HepG2 (cell line): ENCODE data around the gene IFNAR2. TPM values are rescaled to one million over a fixed set of nuclear protein-coding genes. Genes with fewer than 3 reads are reported as not detected.

Source experiments
- ATAC-seq: fragments of 200-7000 bp; cut with Tn5 transposase; 3 replicates; pipeline ENCODE4 v1.9.1; 2020; ENCODE audit warnings: mild to moderate bottlenecking, moderate library complexity
- BruUV-seq: library from RNA; stranded (reverse); fragments of 400-500 nt; replicated peaks from 2 replicates; lab custom pipeline; 2021; lab: Mats Ljungman, UMichigan
- CTCF ChIA-PET: fragments of 300-600 bp; formaldehyde crosslinking; extraction: SDS; loops from one replicate; lab custom pipeline; 2021; ENCODE audit warnings: low total read pairs, inconsistent platforms, low intra/inter-chr PET ratio; lab: Yijun Ruan, JAX
- POLR2A ChIA-PET: fragments of 350-600 bp; sonication (Branson Sonifier 250); formaldehyde crosslinking; loops from one replicate; lab custom pipeline; 2020; ENCODE audit warnings: antibody characterized with exemption, inconsistent platforms; lab: Yijun Ruan, JAX
- DNase-seq: peaks from one replicate; pipeline ENCODE4 v3.0.0-alpha.2; 2015; ENCODE audit warnings: low spot score
- FAIRE-seq: peaks from 3 replicates; lab custom pipeline; 2011; peaks lifted over from hg19 to GRCh38; lab: Jason Lieb, UNC
- H2AFZ ChIP-seq: one replicate; pipeline ENCODE4 v1.6.1; 2011; ENCODE audit warnings: low read length, inconsistent platforms
- H3K27ac ChIP-seq: fragments of 300-600 bp; 3 replicates; pipeline ENCODE4 v1.8.0; 2011; ENCODE audit warnings: mixed run types, mild to moderate bottlenecking, mixed read lengths, low read length, inconsistent platforms; ENCODE audit not compliant: insufficient read depth; ENCODE audit errors: extremely low read length
- H3K27me3 ChIP-seq, 2 experiments: fragments of 200-600 bp in 1 of 2; 2 replicates in 1 of 2; 3 replicates in 1 of 2; pipeline versions ENCODE4 v1.6.0 to v1.8.0; 2011; ENCODE audit warnings: low read length in 2 of 2, mild to moderate bottlenecking in 2 of 2, moderate library complexity in 2 of 2, inconsistent platforms in 1 of 2; ENCODE audit not compliant: insufficient read depth in 2 of 2, control insufficient read depth in 1 of 2
- H3K36me3 ChIP-seq, 2 experiments: fragments of 200-600 bp in 1 of 2; replicated peaks in 1 of 2; 2 replicates in 1 of 2; 3 replicates in 1 of 2; pipeline versions ENCODE4 v1.5.1 to v1.8.0; 2011; ENCODE audit warnings: low read length in 2 of 2, inconsistent platforms in 1 of 2; ENCODE audit not compliant: insufficient read depth in 2 of 2, control insufficient read depth in 1 of 2
- H3K4me1 ChIP-seq: 2 replicates; pipeline ENCODE4 v1.5.1; 2012; ENCODE audit warnings: low read length, inconsistent platforms; ENCODE audit not compliant: insufficient read depth
- H3K4me2 ChIP-seq: 2 replicates; pipeline ENCODE4 v1.6.0; 2011; ENCODE audit warnings: low read depth, low read length, inconsistent platforms
- H3K4me3 ChIP-seq, 3 experiments: fragments of 200-600 bp in 1 of 3; sonication (generic), shearing (Covaris generic) in 1 of 3; replicated peaks in 1 of 3; 2 replicates each; pipeline ENCODE4 v1.5.1; 2011 to 2016; ENCODE audit warnings: low read length in 3 of 3, inconsistent platforms in 2 of 3, low read depth in 2 of 3, mild to moderate bottlenecking in 2 of 3, control low read depth in 1 of 3, mixed read lengths in 1 of 3; ENCODE audit not compliant: insufficient read depth in 1 of 3
- H3K79me2 ChIP-seq: one replicate; pipeline ENCODE4 v1.6.1; 2011; ENCODE audit warnings: low read length, inconsistent platforms; ENCODE audit not compliant: insufficient read depth
- H3K9ac ChIP-seq: 2 replicates; pipeline ENCODE4 v1.6.0; 2011; ENCODE audit warnings: mild to moderate bottlenecking, low read depth, low read length, inconsistent platforms; ENCODE audit not compliant: insufficient read depth
- H3K9me3 ChIP-seq: 2 replicates; pipeline ENCODE4 v1.5.1; 2012; ENCODE audit warnings: mild to moderate bottlenecking, low read length
- H4K20me1 ChIP-seq: 2 replicates; pipeline ENCODE4 v1.6.0; 2011; ENCODE audit warnings: inconsistent platforms, mild to moderate bottlenecking, low read length, moderate library complexity; ENCODE audit not compliant: insufficient read depth
- RAD21 ChIP-seq: fragments of 450-650 bp; formaldehyde crosslinking; IDR thresholded peaks from 2 replicates; pipeline ENCODE4 v1.5.0; 2020; ENCODE audit warnings: mild to moderate bottlenecking
- SALL1 ChIP-seq: sonication (generic); formaldehyde crosslinking; IDR thresholded peaks from 2 replicates; pipeline ENCODE4 v1.8.0; 2022; ENCODE audit warnings: mild to moderate bottlenecking, missing genetic modification reagents
- SMC3 ChIP-seq: IDR thresholded peaks from 2 replicates; pipeline ENCODE4 v1.6.1; 2011; ENCODE audit warnings: low read length, improper control_type of control experiment
- STAG1 ChIP-seq: sonication (generic); formaldehyde crosslinking; IDR thresholded peaks from 2 replicates; pipeline ENCODE4 v1.4.0; 2020; ENCODE audit warnings: missing genetic modification reagents
- SUZ12 ChIP-seq: fragments of 150-350 bp; IDR thresholded peaks from 2 replicates; pipeline ENCODE4 v1.6.1; 2014; ENCODE audit warnings: low read depth, low read length
- XRCC5 ChIP-seq: fragments of 200-400 bp; formaldehyde crosslinking; optimal IDR thresholded peaks from 2 replicates; pipeline ENCODE3; 2017; ENCODE audit warnings: mild to moderate bottlenecking, low read length
- ZSCAN12 ChIP-seq: sonication (generic); formaldehyde crosslinking; IDR thresholded peaks from 2 replicates; pipeline ENCODE4 v1.9.0; 2021; ENCODE audit warnings: mild to moderate bottlenecking, missing genetic modification reagents
- WGBS: methylation state at CpG from one replicate; pipeline ENCODE4 v1.1.6; 2017; ENCODE audit warnings: low lambda C conversion rate; 5-methylcytosine and 5-hydroxymethylcytosine counted together
- in situ Hi-C: cut with HindIII; loops from 2 replicates; pipeline ENCODE4 v1.10.0; 2017; ENCODE audit warnings: low pct_unique_long_range_greater_than_20kb; ENCODE audit not compliant: extremely low pct_ligation_motif_present
- intact Hi-C: fragments of 100-400 bp; cut with micrococcal nuclease; formaldehyde crosslinking; loops from one replicate; pipeline ENCODE4 v1.10.0; 2022; ENCODE audit not compliant: unreplicated experiment
- polyA plus RNA-seq, 8 experiments: library from polyadenylated mRNA; depleted of rRNA in 3 of 8; stranded (reverse) in 7 of 8; unstranded in 1 of 8; fragments of >200 nt; fragmentation: Illumina TruSeq in 4 of 8; extraction: Trizol in 4 of 8; gene quantifications; 2 replicates each; pipeline versions ENCODE4 v1.2.1 to v1.2.3, GENCODE V29; 2011 to 2016; ENCODE audit warnings: low read depth in 4 of 8, missing spikeins in 1 of 8, mixed read lengths in 1 of 8; ENCODE audit not compliant: insufficient read depth in 1 of 8
- total RNA-seq, 5 experiments: library from RNA; depleted of rRNA; stranded (reverse); fragments of >200 nt; fragmentation: Illumina TruSeq; extraction: Trizol; gene quantifications; 2 replicates each; pipeline ENCODE4 v1.2.3, GENCODE V29; 2016; ENCODE audit warnings: low read depth in 1 of 5
- TF ChIP-seq, protein P1 (sequence below): sonication (generic); formaldehyde crosslinking; IDR thresholded peaks from 2 replicates; pipeline ENCODE4 v1.4.0; 2020; ENCODE audit warnings: mild to moderate bottlenecking, missing genetic modification reagents
- TF ChIP-seq, protein P2 (sequence below): sonication (generic); formaldehyde crosslinking; IDR thresholded peaks from 2 replicates; pipeline ENCODE4 v1.4.0; 2020; ENCODE audit warnings: missing genetic modification reagents, borderline replicate concordance
- TF ChIP-seq, protein P3 (sequence below): sonication (generic); formaldehyde crosslinking; IDR thresholded peaks from 2 replicates; pipeline ENCODE4 v1.5.0; 2020; ENCODE audit warnings: mild to moderate bottlenecking, missing genetic modification reagents, moderate library complexity

IFNAR2 gene
- total and polyA plus RNA-seq, 2 of the 13 experiments (the other 11 are each of a cell fraction or from before 2014, with no cell fraction given): 5.1 to 24.1 TPM

DNA sequence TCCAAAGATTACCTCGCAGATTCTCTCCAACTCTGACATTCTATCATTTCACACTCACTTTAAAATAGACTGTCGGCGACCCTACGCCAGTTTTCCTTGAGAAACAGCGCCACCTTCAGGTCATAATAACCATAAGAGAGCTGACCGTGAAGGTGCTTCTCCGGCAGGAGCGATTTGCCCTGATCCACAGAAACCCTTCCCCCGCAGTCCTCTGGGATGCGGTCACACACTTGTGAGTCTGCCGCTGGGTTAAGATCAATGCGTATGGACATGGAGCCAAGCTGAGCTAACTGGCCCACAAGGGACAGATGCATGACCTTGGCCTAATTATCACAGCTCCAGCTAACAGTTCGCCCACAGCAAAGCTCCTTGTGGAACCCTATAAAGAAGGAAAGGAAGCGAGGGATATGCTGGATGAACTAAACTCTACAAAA lies 32.8 kb upstream of the IFNAR2 start:
- in situ Hi-C loops (loop anchor here (5.0 to 10.0 kb wide), 4 partner anchors 165 to 362 kb away; no protein-coding TSS in a partner anchor), intact Hi-C loops (loop anchor here (1.0 to 2.0 kb wide), 4 partner anchors 64 to 364 kb away; no protein-coding TSS in a partner anchor)
- H4K20me1 ChIP-seq: no peaks in the 10 kb centered on the region
- 7% methylated on average over 12 of the region's 14 CpGs for WGBS
- peak; percentile 60 for DNase-seq
- H3K27me3 ChIP-seq: peaks cover 0 to 20% of the 10 kb centered on the region in 2 experiments; a peak in 2 of 5 replicates
- peak overlapping the region; percentile 64 for H3K4me2 ChIP-seq
- no peak overlapping the region for H3K27ac ChIP-seq
- no peaks in the 10 kb centered on the region for H3K79me2 ChIP-seq
- CTCF ChIA-PET: interaction anchor here (1.5 to 2.4 kb wide), 3 partner anchors 202 to 275 kb away, joined by 4 to 14 read pairs (median 11); no protein-coding TSS in a partner anchor
- H2AFZ ChIP-seq: no peak overlapping the region
- BruUV-seq: no TSS peak
- no peaks in the 10 kb centered on the region for H3K36me3 ChIP-seq
- no peak overlapping the region for H3K4me3 ChIP-seq
- no peaks in the 10 kb centered on the region for H3K9me3 ChIP-seq
- H3K9ac ChIP-seq: no peak overlapping the region
- POLR2A ChIA-PET: interaction anchor here (0.9 kb wide), 1 partner anchor 128 kb away, joined by 3 read pairs; the partner anchor contains the start of gene IFNAR1
- TF ChIP-seq STAG1: peak; percentile 66
- TF ChIP-seq SMC3: peak; percentile 64
- TF ChIP-seq, protein P1, sequence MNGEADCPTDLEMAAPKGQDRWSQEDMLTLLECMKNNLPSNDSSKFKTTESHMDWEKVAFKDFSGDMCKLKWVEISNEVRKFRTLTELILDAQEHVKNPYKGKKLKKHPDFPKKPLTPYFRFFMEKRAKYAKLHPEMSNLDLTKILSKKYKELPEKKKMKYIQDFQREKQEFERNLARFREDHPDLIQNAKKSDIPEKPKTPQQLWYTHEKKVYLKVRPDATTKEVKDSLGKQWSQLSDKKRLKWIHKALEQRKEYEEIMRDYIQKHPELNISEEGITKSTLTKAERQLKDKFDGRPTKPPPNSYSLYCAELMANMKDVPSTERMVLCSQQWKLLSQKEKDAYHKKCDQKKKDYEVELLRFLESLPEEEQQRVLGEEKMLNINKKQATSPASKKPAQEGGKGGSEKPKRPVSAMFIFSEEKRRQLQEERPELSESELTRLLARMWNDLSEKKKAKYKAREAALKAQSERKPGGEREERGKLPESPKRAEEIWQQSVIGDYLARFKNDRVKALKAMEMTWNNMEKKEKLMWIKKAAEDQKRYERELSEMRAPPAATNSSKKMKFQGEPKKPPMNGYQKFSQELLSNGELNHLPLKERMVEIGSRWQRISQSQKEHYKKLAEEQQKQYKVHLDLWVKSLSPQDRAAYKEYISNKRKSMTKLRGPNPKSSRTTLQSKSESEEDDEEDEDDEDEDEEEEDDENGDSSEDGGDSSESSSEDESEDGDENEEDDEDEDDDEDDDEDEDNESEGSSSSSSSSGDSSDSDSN: peak; percentile 27; the same call in 1 of the 2 replicates
- no peak for TF ChIP-seq SUZ12
- TF ChIP-seq RAD21: peak; percentile 47; the same call in 1 of the 2 replicates
- peak; percentile 40 for TF ChIP-seq SALL1 (CRISPR knock-in tag)
- TF ChIP-seq, protein P2, sequence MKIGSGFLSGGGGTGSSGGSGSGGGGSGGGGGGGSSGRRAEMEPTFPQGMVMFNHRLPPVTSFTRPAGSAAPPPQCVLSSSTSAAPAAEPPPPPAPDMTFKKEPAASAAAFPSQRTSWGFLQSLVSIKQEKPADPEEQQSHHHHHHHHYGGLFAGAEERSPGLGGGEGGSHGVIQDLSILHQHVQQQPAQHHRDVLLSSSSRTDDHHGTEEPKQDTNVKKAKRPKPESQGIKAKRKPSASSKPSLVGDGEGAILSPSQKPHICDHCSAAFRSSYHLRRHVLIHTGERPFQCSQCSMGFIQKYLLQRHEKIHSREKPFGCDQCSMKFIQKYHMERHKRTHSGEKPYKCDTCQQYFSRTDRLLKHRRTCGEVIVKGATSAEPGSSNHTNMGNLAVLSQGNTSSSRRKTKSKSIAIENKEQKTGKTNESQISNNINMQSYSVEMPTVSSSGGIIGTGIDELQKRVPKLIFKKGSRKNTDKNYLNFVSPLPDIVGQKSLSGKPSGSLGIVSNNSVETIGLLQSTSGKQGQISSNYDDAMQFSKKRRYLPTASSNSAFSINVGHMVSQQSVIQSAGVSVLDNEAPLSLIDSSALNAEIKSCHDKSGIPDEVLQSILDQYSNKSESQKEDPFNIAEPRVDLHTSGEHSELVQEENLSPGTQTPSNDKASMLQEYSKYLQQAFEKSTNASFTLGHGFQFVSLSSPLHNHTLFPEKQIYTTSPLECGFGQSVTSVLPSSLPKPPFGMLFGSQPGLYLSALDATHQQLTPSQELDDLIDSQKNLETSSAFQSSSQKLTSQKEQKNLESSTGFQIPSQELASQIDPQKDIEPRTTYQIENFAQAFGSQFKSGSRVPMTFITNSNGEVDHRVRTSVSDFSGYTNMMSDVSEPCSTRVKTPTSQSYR (CRISPR knock-in tag): 0 out of 2 replicates have a peak, but pooled peaks have one; percentile 31
- TF ChIP-seq XRCC5: peak; percentile 30
- no peak for TF ChIP-seq ZSCAN12
- TF ChIP-seq, protein P3, sequence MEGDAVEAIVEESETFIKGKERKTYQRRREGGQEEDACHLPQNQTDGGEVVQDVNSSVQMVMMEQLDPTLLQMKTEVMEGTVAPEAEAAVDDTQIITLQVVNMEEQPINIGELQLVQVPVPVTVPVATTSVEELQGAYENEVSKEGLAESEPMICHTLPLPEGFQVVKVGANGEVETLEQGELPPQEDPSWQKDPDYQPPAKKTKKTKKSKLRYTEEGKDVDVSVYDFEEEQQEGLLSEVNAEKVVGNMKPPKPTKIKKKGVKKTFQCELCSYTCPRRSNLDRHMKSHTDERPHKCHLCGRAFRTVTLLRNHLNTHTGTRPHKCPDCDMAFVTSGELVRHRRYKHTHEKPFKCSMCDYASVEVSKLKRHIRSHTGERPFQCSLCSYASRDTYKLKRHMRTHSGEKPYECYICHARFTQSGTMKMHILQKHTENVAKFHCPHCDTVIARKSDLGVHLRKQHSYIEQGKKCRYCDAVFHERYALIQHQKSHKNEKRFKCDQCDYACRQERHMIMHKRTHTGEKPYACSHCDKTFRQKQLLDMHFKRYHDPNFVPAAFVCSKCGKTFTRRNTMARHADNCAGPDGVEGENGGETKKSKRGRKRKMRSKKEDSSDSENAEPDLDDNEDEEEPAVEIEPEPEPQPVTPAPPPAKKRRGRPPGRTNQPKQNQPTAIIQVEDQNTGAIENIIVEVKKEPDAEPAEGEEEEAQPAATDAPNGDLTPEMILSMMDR (CRISPR knock-in tag): peak; percentile 78
- TF ChIP-seq, all 625 proteins: peak for 8
- peak; percentile 56 for FAIRE-seq
- peaks cover 10% of the 10 kb centered on the region for H3K4me1 ChIP-seq
- peak; percentile 84 for ATAC-seq
